ENCODE data around the gene ATXN3L.

ATXN3L gene

GRCh38 chrX:13268874-13269273 is 51.0 kb downstream of the ATXN3L start:
- no peak for DNase-seq (ENCODE audit: low read depth in 2 of 2)

Measured in stimulated activated CD4-positive, alpha-beta T cell treated with anti-CD3 and anti-CD28 coated beads, Interleukin-15, amount 100 ng/mL, for 48 hours (primary cell).